Mesendoderm (in vitro differentiated cells): Measurements from ENCODE around the gene GSTK1.

ENCODE experiments used
- DNase-seq: peaks from one replicate; pipeline ENCODE4 v3.0.0; 2013
- H2AK5ac ChIP-seq: 2 replicates; pipeline ENCODE4 v1.6.1; 2013; ENCODE audit warnings: low read length, inconsistent platforms
- H2BK120ac ChIP-seq: 2 replicates; pipeline ENCODE4 v1.6.1; 2013; ENCODE audit warnings: low read depth, mild to moderate bottlenecking, low read length, moderate library complexity, mixed read lengths
- H2BK15ac ChIP-seq: replicated peaks from 2 replicates; pipeline ENCODE4 v1.6.1; 2013; ENCODE audit warnings: low read depth, mild to moderate bottlenecking, moderate library complexity
- H2BK5ac ChIP-seq: 2 replicates; pipeline ENCODE4 v1.6.1; 2013; ENCODE audit warnings: low read length, inconsistent platforms
- H3K18ac ChIP-seq: 2 replicates; pipeline ENCODE4 v1.6.1; 2013; ENCODE audit warnings: mild to moderate bottlenecking, low read length, mixed read lengths
- H3K23ac ChIP-seq: one replicate; pipeline ENCODE4 v1.6.1; 2013; ENCODE audit warnings: low read length
- H3K27ac ChIP-seq: 2 replicates; pipeline ENCODE4 v1.5.1; 2013; ENCODE audit warnings: low read depth, mild to moderate bottlenecking, inconsistent platforms, low read length, moderate library complexity
- H3K27me3 ChIP-seq: 2 replicates; pipeline ENCODE4 v1.6.1; 2013; ENCODE audit warnings: low read length, control low read depth, mild to moderate bottlenecking, inconsistent platforms; ENCODE audit not compliant: insufficient read depth, poor library complexity
- H3K36me3 ChIP-seq: 2 replicates; pipeline ENCODE4 v1.6.1; 2013; ENCODE audit warnings: low read length, inconsistent platforms; ENCODE audit not compliant: control insufficient read depth, insufficient read depth
- H3K4ac ChIP-seq: one replicate; pipeline ENCODE4 v1.6.1; 2013; ENCODE audit warnings: low read depth, mild to moderate bottlenecking, low read length, moderate library complexity
- H3K4me1 ChIP-seq: 2 replicates; pipeline ENCODE4 v1.6.1; 2013; ENCODE audit warnings: low read depth, low read length, inconsistent platforms; ENCODE audit not compliant: control insufficient read depth
- H3K4me2 ChIP-seq: 2 replicates; pipeline ENCODE4 v1.6.1; 2013; ENCODE audit warnings: low read length
- H3K4me3 ChIP-seq: 2 replicates; pipeline ENCODE4 v1.5.1; 2013; ENCODE audit warnings: mild to moderate bottlenecking, low read length
- H3K56ac ChIP-seq: one replicate; pipeline ENCODE4 v1.6.1; 2013; ENCODE audit warnings: low read length
- H3K79me1 ChIP-seq: 2 replicates; pipeline ENCODE4 v1.6.1; 2013; ENCODE audit warnings: low read length, inconsistent platforms
- H3K79me2 ChIP-seq: 2 replicates; pipeline ENCODE4 v1.6.1; 2013; ENCODE audit warnings: mild to moderate bottlenecking, low read length; ENCODE audit not compliant: control insufficient read depth, insufficient read depth
- H3K9ac ChIP-seq: 2 replicates; pipeline ENCODE4 v1.6.1; 2013; ENCODE audit warnings: low read length, inconsistent platforms
- H4K5ac ChIP-seq: one replicate; pipeline ENCODE4 v1.6.1; 2013; ENCODE audit warnings: low read length
- H4K8ac ChIP-seq: one replicate; pipeline ENCODE4 v1.6.1; 2013; ENCODE audit warnings: low read depth, mild to moderate bottlenecking, control low read depth, low read length, moderate library complexity
- WGBS: extraction: QIAGEN DNeasy Blood & Tissue Kit; methylation state at CpG from one replicate; pipeline ENCODE4 v1.1.7; 2013; ENCODE audit warnings: low lambda C conversion rate, missing lambda C conversion rate; ENCODE audit not compliant: insufficient coverage; ENCODE audit errors: extremely low coverage; 5-methylcytosine and 5-hydroxymethylcytosine counted together

Gene GSTK1

DNA sequence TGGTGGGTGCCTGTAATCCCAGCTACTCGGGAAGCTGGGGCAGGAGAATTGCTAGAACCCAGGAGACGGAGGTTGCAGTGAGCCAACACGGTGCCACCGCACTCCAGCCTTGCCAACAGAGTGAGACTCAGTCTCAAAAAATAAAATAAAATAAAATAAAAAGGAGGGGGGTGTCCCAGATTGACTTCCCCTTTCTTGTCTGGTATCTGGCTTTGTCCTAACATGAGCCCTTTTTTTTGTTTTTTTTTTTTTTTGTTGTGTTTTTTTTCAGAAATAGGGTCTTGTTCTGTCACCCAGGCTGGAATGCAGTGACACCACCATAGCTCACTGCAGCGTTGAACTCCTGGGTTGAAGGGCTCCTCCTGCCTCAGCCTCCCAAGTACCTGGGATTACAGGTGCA is 29.6 kb downstream of the GSTK1 start:
- no peak overlapping the region for H3K4me2 ChIP-seq
- no peak overlapping the region for H2BK15ac ChIP-seq
- H2AK5ac ChIP-seq, result no peak overlapping the region
- H3K23ac ChIP-seq, result no peak overlapping the region
- H3K27ac ChIP-seq, result no peak overlapping the region
- H3K27me3 ChIP-seq, result no peaks in the 10 kb centered on the region
- no peak overlapping the region for H2BK5ac ChIP-seq
- H3K79me1 ChIP-seq, result peaks cover 15% of the 10 kb centered on the region
- DNase-seq, result no peak
- no peak overlapping the region for H3K4me3 ChIP-seq
- H3K18ac ChIP-seq, result no peak overlapping the region
- no peak overlapping the region for H3K4ac ChIP-seq
- H3K9ac ChIP-seq, result no peak overlapping the region
- peaks cover 19% of the 10 kb centered on the region for H3K36me3 ChIP-seq
- WGBS, result no CpG with 5 or more reads among the region's 5 CpGs
- H2BK120ac ChIP-seq, result no peak overlapping the region
- no peak overlapping the region for H4K5ac ChIP-seq
- H4K8ac ChIP-seq, result no peak overlapping the region
- H3K4me1 ChIP-seq, result peaks cover 5% of the 10 kb centered on the region
- H3K56ac ChIP-seq, result no peak overlapping the region
- peaks cover 25% of the 10 kb centered on the region for H3K79me2 ChIP-seq

DNA sequence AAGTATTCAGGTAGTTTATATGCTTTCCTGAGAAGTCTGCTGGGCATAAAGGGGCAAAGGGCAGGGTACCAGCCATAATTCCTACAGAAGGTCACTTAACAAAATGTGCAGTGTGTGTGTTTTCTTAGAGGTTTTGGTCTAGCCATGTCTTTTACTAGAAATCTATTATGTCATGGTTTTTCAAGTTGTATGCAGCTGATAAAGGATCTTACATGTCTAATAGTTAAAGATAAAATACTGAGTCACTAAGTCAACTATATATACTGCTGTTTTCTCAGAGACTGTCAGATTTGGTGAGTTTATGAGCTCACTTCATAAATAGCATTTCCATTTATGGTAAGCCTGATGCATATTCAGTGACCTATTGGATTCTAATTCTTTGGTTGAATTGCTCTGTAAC is 32.6 kb downstream of the GSTK1 start:
- Histone ChIP-seq H4K5ac (no peak overlapping the region), H3K79me1 (peaks cover 7% of the 10 kb centered on the region), H3K27ac (no peak overlapping the region), H3K9ac (no peak overlapping the region), H2BK5ac (no peak overlapping the region), H3K23ac (no peak overlapping the region), H4K8ac (no peak overlapping the region), H3K18ac (no peak overlapping the region), H3K79me2 (peaks cover 3% of the 10 kb centered on the region), H3K4me3 (no peak overlapping the region), H3K56ac (no peak overlapping the region), H3K4me1 (no peaks in the 10 kb centered on the region), H3K36me3 (peaks cover 27% of the 10 kb centered on the region), H2BK15ac (no peak overlapping the region), H2AK5ac (no peak overlapping the region), H3K27me3 (no peaks in the 10 kb centered on the region), H3K4ac (no peak overlapping the region), H2BK120ac (no peak overlapping the region), H3K4me2 (no peak overlapping the region)
- no peak for DNase-seq

DNA sequence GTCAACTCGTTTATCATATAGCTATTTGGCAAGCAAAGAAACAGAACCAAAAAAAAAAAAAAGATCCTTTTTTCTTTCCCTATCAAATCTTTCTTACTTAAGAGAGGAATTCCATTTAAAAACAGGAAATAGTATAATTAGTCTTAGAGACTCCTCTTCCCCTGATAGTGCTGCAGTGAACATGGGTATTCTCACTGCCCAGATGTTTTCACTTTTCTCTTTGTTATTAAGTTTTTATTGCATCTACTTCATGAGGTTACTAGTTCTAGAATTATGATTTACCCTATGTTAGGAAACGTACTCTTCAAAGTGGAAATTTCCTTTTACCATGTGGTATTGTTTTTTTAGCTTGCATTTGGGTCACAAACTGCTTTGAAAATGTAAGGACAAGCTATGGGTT is 33.4 kb downstream of the GSTK1 start:
- no peak for DNase-seq
- Histone ChIP-seq H3K18ac (no peak overlapping the region), H3K56ac (no peak overlapping the region), H3K27ac (no peak overlapping the region), H3K4me3 (no peak overlapping the region), H3K23ac (no peak overlapping the region), H3K4ac (no peak overlapping the region), H3K36me3 (peaks cover 27% of the 10 kb centered on the region), H3K79me1 (peaks cover 5% of the 10 kb centered on the region), H3K9ac (no peak overlapping the region), H3K79me2 (no peaks in the 10 kb centered on the region), H3K4me1 (no peaks in the 10 kb centered on the region), H2AK5ac (no peak overlapping the region), H2BK5ac (no peak overlapping the region), H3K4me2 (no peak overlapping the region), H3K27me3 (no peaks in the 10 kb centered on the region), H2BK120ac (no peak overlapping the region), H4K8ac (no peak overlapping the region), H4K5ac (no peak overlapping the region), H2BK15ac (no peak overlapping the region)
- WGBS, result no CpG with 5 or more reads among the region's 2 CpGs

DNA sequence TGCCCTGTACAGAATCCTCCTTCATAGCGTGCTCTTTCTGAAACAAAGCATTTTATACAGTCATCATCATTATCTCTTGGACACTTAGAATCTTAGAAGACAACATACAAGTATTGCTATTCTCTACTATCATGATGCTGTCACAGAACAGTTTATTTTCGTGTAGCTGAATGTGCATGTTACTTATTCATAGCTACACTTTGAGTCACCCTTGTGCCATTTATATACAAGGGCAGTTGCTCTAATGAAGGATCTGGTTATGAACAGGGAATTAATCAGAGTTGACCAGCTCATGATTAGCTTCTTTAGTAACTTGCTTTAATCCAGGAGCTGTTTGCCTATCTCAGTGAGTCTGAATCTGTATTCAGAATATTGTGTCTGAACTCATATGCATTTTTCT is 36.1 kb downstream of the GSTK1 start:
- Histone ChIP-seq H3K4ac (no peak overlapping the region), H2BK15ac (no peak overlapping the region), H3K9ac (no peak overlapping the region), H2BK120ac (no peak overlapping the region), H3K79me1 (peaks cover 1% of the 10 kb centered on the region), H3K18ac (no peak overlapping the region), H3K27me3 (no peaks in the 10 kb centered on the region), H4K8ac (no peak overlapping the region), H3K4me3 (no peak overlapping the region), H3K79me2 (no peaks in the 10 kb centered on the region), H3K56ac (no peak overlapping the region), H3K36me3 (peaks cover 19% of the 10 kb centered on the region), H3K4me2 (no peak overlapping the region), H2AK5ac (no peak overlapping the region), H3K27ac (no peak overlapping the region), H2BK5ac (no peak overlapping the region), H4K5ac (no peak overlapping the region), H3K4me1 (no peaks in the 10 kb centered on the region), H3K23ac (no peak overlapping the region)
- no CpG with 5 or more reads among the region's 2 CpGs for WGBS
- no peak for DNase-seq

DNA sequence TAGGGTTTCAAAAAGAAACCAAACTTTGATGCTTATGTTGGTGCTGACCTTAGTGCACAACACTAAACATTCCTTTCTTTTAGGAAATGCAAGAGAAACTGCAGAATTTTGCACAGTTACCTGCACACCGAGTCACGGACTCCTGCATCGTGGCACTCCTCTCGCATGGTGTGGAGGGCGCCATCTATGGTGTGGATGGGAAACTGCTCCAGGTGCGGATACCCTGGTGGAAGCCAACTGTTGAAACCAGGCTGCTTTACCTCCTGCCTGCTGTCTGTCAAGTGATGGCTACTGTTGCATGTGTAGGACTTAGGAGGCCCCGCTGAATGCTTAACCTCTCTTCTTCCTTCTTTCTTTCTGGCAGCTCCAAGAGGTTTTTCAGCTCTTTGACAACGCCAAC is 36.6 kb downstream of the GSTK1 start:
- Histone ChIP-seq H3K4me2 (no peak overlapping the region), H3K4me3 (no peak overlapping the region), H3K79me1 (peaks cover 1% of the 10 kb centered on the region), H3K36me3 (peaks cover 21% of the 10 kb centered on the region), H3K9ac (no peak overlapping the region), H2BK5ac (no peak overlapping the region), H2BK120ac (no peak overlapping the region), H3K27me3 (no peaks in the 10 kb centered on the region), H2AK5ac (no peak overlapping the region), H3K4ac (no peak overlapping the region), H3K56ac (no peak overlapping the region), H3K18ac (no peak overlapping the region), H3K79me2 (no peaks in the 10 kb centered on the region), H4K8ac (no peak overlapping the region), H3K23ac (no peak overlapping the region), H3K4me1 (no peaks in the 10 kb centered on the region), H2BK15ac (no peak overlapping the region), H4K5ac (no peak overlapping the region), H3K27ac (no peak overlapping the region)
- DNase-seq, result peak; percentile 70
- WGBS, result no CpG with 5 or more reads among the region's 8 CpGs

DNA sequence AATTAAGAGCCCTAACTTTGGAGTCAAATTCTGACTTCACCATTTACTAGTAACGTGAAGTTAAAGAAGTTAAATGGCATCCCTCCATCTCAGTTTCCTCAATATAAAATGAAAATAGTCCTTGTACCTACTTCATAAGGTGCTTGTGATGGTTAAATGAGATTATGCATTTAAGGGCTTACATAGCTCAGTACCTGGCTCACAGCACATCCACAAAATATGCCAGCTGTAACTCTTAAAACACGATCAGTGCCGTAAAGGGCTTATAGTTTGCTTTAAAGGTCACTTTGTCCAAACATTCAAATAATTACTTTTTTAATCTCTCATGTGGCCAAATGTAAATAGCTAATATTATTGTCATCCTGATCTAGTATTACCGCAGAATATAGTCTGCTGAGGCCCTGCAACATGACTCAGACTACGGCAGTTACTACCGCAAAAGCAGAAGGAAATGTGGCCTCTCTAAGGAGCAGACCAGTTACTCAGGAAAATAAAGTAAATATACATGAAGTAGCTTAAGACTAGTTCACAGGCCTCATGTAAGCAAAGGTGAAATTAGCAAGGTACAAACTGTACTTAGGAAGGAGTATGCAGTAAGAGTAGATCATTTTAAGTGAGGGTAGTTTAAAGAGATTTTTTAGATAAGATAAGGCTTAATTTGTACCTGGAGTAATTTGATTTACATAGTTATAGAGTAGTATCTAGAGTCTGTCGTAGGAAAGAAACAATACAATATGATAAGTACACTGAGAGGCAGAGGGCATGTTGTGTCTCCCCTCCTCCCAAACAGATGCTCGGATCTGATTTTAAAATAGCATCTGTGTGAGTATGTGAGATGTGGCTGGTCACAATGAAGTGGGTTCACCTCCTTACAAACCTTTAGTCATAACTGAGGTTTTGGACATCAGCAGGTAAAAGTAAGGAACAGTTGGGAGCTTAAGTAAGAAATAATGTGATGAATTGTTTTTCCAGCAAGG is 38.0 kb downstream of the GSTK1 start:
- no peak overlapping the region for H2BK120ac ChIP-seq
- H3K4me2 ChIP-seq, result no peak overlapping the region
- H3K23ac ChIP-seq, result no peak overlapping the region
- H4K5ac ChIP-seq, result no peak overlapping the region
- H4K8ac ChIP-seq, result no peak overlapping the region
- H3K79me1 ChIP-seq, result peaks cover 4% of the 10 kb centered on the region
- no peaks in the 10 kb centered on the region for H3K27me3 ChIP-seq
- H3K4me1 ChIP-seq, result no peaks in the 10 kb centered on the region
- H3K9ac ChIP-seq, result no peak overlapping the region
- no peak overlapping the region for H2BK5ac ChIP-seq
- peaks cover 26% of the 10 kb centered on the region for H3K36me3 ChIP-seq
- H3K18ac ChIP-seq, result no peak overlapping the region
- H3K4me3 ChIP-seq, result no peak overlapping the region
- no peak overlapping the region for H2BK15ac ChIP-seq
- no peaks in the 10 kb centered on the region for H3K79me2 ChIP-seq
- DNase-seq, result no peak
- no peak overlapping the region for H2AK5ac ChIP-seq
- no peak overlapping the region for H3K56ac ChIP-seq
- no CpG with 5 or more reads among the region's 8 CpGs for WGBS
- no peak overlapping the region for H3K27ac ChIP-seq
- no peak overlapping the region for H3K4ac ChIP-seq
